HCT116 (cell line): ENCODE measurements around the gene PLEKHA4.

Experiments
- ATF3 ChIP-seq: IDR thresholded peaks from 2 replicates; pipeline ENCODE4 v1.6.1; 2012
- CEBPB ChIP-seq: IDR thresholded peaks from 2 replicates; pipeline ENCODE4 v1.6.1; 2012; ENCODE audit warnings: low read depth
- CTCF ChIP-seq, 3 experiments: fragments of 200-600 bp in 1 of 3; sonication (generic) in 1 of 3; IDR thresholded peaks in 2 of 3; conservative IDR thresholded peaks in 1 of 3; 2 replicates each; pipeline ENCODE4 v1.5.1; 2012 to 2017; ENCODE audit warnings: low read depth in 2 of 3, low read length in 2 of 3, antibody characterized with exemption in 1 of 3, borderline replicate concordance in 1 of 3, control low read depth in 1 of 3, mild to moderate bottlenecking in 1 of 3, mixed read lengths in 1 of 3, mixed run types in 1 of 3, moderate library complexity in 1 of 3; ENCODE audit not compliant: insufficient read depth in 1 of 3
- EGR1 ChIP-seq: IDR thresholded peaks from 2 replicates; pipeline ENCODE4 v1.6.1; 2012; ENCODE audit warnings: low read depth
- EZH2 ChIP-seq: fragments of 200-600 bp; sonication (generic); IDR thresholded peaks from 2 replicates; pipeline ENCODE4 v1.6.1; 2017; ENCODE audit warnings: antibody characterized with exemption, mixed run types
- EZH2phosphoT487 ChIP-seq: fragments of 200-600 bp; IDR thresholded peaks from 2 replicates; pipeline ENCODE4 v1.6.1; 2018; ENCODE audit warnings: antibody characterized with exemption, borderline replicate concordance
- JUND ChIP-seq: IDR thresholded peaks from 2 replicates; pipeline ENCODE4 v1.6.1; 2012
- POLR2AphosphoS5 ChIP-seq: IDR thresholded peaks from 2 replicates; pipeline ENCODE4 v1.6.1; 2011; ENCODE audit warnings: mild to moderate bottlenecking, low read depth, low read length, moderate library complexity
- SP1 ChIP-seq: IDR thresholded peaks from 2 replicates; pipeline ENCODE4 v1.6.1; 2012; ENCODE audit warnings: low read depth
- ZNF274 ChIP-seq: fragments of 200-500 bp; sonication (Bioruptor generic); IDR thresholded peaks from 2 replicates; pipeline ENCODE4 v1.6.1; 2014; ENCODE audit warnings: mild to moderate bottlenecking, low read depth, low read length, inconsistent platforms
- TF ChIP-seq, protein P1 (sequence below): IDR thresholded peaks from 2 replicates; pipeline ENCODE4 v1.6.1; 2011; ENCODE audit warnings: mild to moderate bottlenecking, low read length, moderate library complexity; ENCODE audit not compliant: insufficient replicate concordance; ENCODE audit errors: extremely low read depth

DNA sequence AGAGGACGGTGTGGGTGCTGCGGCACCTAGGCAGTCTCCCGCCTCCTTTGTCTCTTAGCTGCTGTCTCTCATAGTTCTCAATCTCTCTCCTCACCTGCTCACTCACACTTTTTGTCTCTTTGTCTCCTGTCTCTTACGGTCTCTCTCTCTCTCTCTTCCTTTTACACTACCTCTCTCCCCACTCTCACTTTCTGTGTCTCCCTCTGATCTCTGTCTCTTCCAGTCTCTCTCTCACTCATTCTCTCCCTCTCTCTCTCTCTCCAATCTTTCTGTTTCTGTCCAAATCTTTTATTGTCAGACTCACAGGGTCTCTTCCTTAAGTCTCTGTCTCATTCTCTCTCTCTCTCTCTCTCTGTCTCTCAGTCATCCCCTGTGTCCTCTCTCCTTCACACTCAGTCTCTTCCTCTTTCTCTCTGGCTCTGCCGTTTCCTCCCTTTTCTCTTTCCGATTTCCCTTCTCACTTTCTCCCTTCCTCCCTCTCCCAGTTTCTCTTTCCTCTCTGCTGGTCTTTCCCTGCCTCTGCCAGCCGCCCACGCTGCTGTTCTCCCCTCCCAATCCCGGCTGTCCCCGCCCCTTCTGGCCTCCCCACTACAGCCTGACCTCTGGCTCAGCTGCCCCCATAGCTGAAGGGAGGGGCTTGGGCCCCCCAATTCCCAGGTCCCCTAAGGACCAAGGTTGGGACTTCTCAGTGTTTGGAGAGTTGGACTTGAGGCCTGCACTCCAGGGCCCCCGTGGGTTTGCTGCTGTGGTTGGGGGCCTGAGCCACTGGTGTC lies at the start of gene PLEKHA4:
- no peak for TF ChIP-seq CEBPB
- TF ChIP-seq CTCF (IDR thresholded peaks at IDR 0.05 in 2 of 3, conservative IDR thresholded peaks at IDR 0.05 in 1 of 3; ENCODE audit: borderline replicate concordance in 1 of 3, insufficient read depth in 1 of 3, low read depth in 2 of 3, low read length in 2 of 3) = no peak
- TF ChIP-seq, protein P1, sequence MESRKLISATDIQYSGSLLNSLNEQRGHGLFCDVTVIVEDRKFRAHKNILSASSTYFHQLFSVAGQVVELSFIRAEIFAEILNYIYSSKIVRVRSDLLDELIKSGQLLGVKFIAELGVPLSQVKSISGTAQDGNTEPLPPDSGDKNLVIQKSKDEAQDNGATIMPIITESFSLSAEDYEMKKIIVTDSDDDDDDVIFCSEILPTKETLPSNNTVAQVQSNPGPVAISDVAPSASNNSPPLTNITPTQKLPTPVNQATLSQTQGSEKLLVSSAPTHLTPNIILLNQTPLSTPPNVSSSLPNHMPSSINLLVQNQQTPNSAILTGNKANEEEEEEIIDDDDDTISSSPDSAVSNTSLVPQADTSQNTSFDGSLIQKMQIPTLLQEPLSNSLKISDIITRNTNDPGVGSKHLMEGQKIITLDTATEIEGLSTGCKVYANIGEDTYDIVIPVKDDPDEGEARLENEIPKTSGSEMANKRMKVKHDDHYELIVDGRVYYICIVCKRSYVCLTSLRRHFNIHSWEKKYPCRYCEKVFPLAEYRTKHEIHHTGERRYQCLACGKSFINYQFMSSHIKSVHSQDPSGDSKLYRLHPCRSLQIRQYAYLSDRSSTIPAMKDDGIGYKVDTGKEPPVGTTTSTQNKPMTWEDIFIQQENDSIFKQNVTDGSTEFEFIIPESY = no peak
- TF ChIP-seq POLR2AphosphoS5 = peak; percentile 67
- no peak for TF ChIP-seq SP1
- peak; percentile 98 for TF ChIP-seq EGR1
- no peak for TF ChIP-seq EZH2
- no peak for TF ChIP-seq EZH2phosphoT487
- TF ChIP-seq ZNF274 = no peak
- no peak for TF ChIP-seq ATF3
- no peak for TF ChIP-seq JUND
